K562 (cell line): Measurements from ENCODE around the gene INMT.

Experiments used
- FOXK1 ChIP-seq: sonication (generic); formaldehyde crosslinking; IDR thresholded peaks from 2 replicates; pipeline ENCODE4 v1.8.0; 2022; ENCODE audit warnings: missing genetic modification reagents, mild to moderate bottlenecking, borderline replicate concordance
- TF ChIP-seq, protein P1 (sequence below): sonication (generic); formaldehyde crosslinking; IDR thresholded peaks from 2 replicates; pipeline ENCODE4 v1.8.0; 2023; ENCODE audit warnings: mild to moderate bottlenecking, missing genetic modification reagents
- TF ChIP-seq, protein P2 (sequence below), 2 experiments: fragments of 450-650 bp; formaldehyde crosslinking in 1 of 2; IDR thresholded peaks; 2 replicates each; pipeline versions ENCODE4 v1.4.0 to v1.6.1; 2014 to 2020; ENCODE audit warnings: mild to moderate bottlenecking in 2 of 2, borderline replicate concordance in 1 of 2, low read depth in 1 of 2

- TF ChIP-seq, protein P1, sequence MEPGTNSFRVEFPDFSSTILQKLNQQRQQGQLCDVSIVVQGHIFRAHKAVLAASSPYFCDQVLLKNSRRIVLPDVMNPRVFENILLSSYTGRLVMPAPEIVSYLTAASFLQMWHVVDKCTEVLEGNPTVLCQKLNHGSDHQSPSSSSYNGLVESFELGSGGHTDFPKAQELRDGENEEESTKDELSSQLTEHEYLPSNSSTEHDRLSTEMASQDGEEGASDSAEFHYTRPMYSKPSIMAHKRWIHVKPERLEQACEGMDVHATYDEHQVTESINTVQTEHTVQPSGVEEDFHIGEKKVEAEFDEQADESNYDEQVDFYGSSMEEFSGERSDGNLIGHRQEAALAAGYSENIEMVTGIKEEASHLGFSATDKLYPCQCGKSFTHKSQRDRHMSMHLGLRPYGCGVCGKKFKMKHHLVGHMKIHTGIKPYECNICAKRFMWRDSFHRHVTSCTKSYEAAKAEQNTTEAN = no peak
- no peak for TF ChIP-seq FOXK1 (CRISPR knock-in tag)
- TF ChIP-seq, protein P2, sequence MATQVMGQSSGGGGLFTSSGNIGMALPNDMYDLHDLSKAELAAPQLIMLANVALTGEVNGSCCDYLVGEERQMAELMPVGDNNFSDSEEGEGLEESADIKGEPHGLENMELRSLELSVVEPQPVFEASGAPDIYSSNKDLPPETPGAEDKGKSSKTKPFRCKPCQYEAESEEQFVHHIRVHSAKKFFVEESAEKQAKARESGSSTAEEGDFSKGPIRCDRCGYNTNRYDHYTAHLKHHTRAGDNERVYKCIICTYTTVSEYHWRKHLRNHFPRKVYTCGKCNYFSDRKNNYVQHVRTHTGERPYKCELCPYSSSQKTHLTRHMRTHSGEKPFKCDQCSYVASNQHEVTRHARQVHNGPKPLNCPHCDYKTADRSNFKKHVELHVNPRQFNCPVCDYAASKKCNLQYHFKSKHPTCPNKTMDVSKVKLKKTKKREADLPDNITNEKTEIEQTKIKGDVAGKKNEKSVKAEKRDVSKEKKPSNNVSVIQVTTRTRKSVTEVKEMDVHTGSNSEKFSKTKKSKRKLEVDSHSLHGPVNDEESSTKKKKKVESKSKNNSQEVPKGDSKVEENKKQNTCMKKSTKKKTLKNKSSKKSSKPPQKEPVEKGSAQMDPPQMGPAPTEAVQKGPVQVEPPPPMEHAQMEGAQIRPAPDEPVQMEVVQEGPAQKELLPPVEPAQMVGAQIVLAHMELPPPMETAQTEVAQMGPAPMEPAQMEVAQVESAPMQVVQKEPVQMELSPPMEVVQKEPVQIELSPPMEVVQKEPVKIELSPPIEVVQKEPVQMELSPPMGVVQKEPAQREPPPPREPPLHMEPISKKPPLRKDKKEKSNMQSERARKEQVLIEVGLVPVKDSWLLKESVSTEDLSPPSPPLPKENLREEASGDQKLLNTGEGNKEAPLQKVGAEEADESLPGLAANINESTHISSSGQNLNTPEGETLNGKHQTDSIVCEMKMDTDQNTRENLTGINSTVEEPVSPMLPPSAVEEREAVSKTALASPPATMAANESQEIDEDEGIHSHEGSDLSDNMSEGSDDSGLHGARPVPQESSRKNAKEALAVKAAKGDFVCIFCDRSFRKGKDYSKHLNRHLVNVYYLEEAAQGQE (IDR thresholded peaks at IDR 0.05; ENCODE audit: borderline replicate concordance) = no peak
- TF ChIP-seq, protein P2 (CRISPR knock-in tag; IDR thresholded peaks at IDR 0.05; ENCODE audit: low read depth) = no peak
These were observed 43.5 kb upstream of the INMT start for GRCh38 chr7:30708412-30708811.
